WTC11 (cell line): Measurements from ENCODE around the gene CDH6. TPM values are rescaled to one million over a fixed set of nuclear protein-coding genes. Genes with fewer than 3 reads are reported as not detected.

Experiments
- ATAC-seq: fragments of 200-7000 bp; cut with Tn5 transposase; 2 replicates; pipeline ENCODE4 v1.10.0; 2021; ENCODE audit warnings: mild to moderate bottlenecking, moderate library complexity
- CTCF ChIA-PET: fragments of 300-600 bp; sonication (Branson Sonifier 250); formaldehyde crosslinking; loops from one replicate; lab custom pipeline; 2021; ENCODE audit warnings: antibody characterized with exemption; lab: Charles Lee
- POLR2A ChIA-PET: fragments of 350-600 bp; sonication (Branson Sonifier 250); formaldehyde crosslinking; loops from one replicate; lab custom pipeline; 2021; ENCODE audit warnings: antibody characterized with exemption; lab: Charles Lee
- DNase-seq: peaks from one replicate; pipeline ENCODE4 v3.0.0; 2021; ENCODE audit warnings: low spot score
- H3K27ac Mint-ChIP-seq: 2 replicates; pipeline ENCODE4 v1.8.0; 2021; ENCODE audit warnings: mixed read lengths
- H3K27me3 Mint-ChIP-seq: 2 replicates; pipeline ENCODE4 v1.8.0; 2021; ENCODE audit warnings: low read depth, mild to moderate bottlenecking, moderate library complexity, mixed read lengths
- H3K36me3 Mint-ChIP-seq: 2 replicates; pipeline ENCODE4 v1.8.0; 2021; ENCODE audit warnings: mixed read lengths
- H3K4me1 Mint-ChIP-seq: 2 replicates; pipeline ENCODE4 v1.8.0; 2022; ENCODE audit warnings: mixed read lengths
- H3K4me3 Mint-ChIP-seq: 2 replicates; pipeline ENCODE4 v1.8.0; 2021; ENCODE audit warnings: mild to moderate bottlenecking, moderate library complexity, mixed read lengths
- H3K9me3 Mint-ChIP-seq: 2 replicates; pipeline ENCODE4 v1.8.0; 2021; ENCODE audit warnings: mixed read lengths
- ELF4 ChIP-seq: sonication (generic); formaldehyde crosslinking; IDR thresholded peaks from 2 replicates; pipeline ENCODE4 v1.8.1; 2022; ENCODE audit warnings: low read depth, mild to moderate bottlenecking, moderate library complexity, missing genetic modification reagents
- FOXP1 ChIP-seq: sonication (generic); formaldehyde crosslinking; IDR thresholded peaks from 2 replicates; pipeline ENCODE4 v1.8.0; 2022; ENCODE audit warnings: missing genetic modification reagents, mild to moderate bottlenecking, moderate library complexity, borderline replicate concordance
- FOXP4 ChIP-seq: sonication (generic); formaldehyde crosslinking; IDR thresholded peaks from 2 replicates; pipeline ENCODE4 v1.8.0; 2022; ENCODE audit warnings: mild to moderate bottlenecking, missing genetic modification reagents
- IRF2 ChIP-seq: sonication (generic); formaldehyde crosslinking; IDR thresholded peaks from 2 replicates; pipeline ENCODE4 v1.8.0; 2022; ENCODE audit warnings: low read depth, missing genetic modification reagents, borderline replicate concordance
- KAT7 ChIP-seq: sonication (generic); formaldehyde crosslinking; IDR thresholded peaks from 2 replicates; pipeline ENCODE4 v1.8.1; 2023; ENCODE audit warnings: missing genetic modification reagents, mild to moderate bottlenecking, borderline replicate concordance
- MAX ChIP-seq: sonication (generic); formaldehyde crosslinking; IDR thresholded peaks from 2 replicates; pipeline ENCODE4 v1.8.0; 2022; ENCODE audit warnings: mild to moderate bottlenecking, missing genetic modification reagents
- NFYB ChIP-seq: sonication (generic); formaldehyde crosslinking; conservative IDR thresholded peaks from 2 replicates; pipeline ENCODE4 v1.8.0; 2022; ENCODE audit warnings: low read depth, missing genetic modification reagents
- NR1H2 ChIP-seq: sonication (generic); formaldehyde crosslinking; IDR thresholded peaks from 2 replicates; pipeline ENCODE4 v1.9.0; 2021; ENCODE audit warnings: mild to moderate bottlenecking, moderate library complexity, missing genetic modification reagents
- RELA ChIP-seq: sonication (generic); formaldehyde crosslinking; IDR thresholded peaks from 2 replicates; pipeline ENCODE4 v1.8.1; 2022; ENCODE audit warnings: missing genetic modification reagents, mild to moderate bottlenecking, borderline replicate concordance
- RORB ChIP-seq: fragments of 250-450 bp; sonication (Bioruptor Pico); IDR thresholded peaks from 2 replicates; pipeline ENCODE4 v1.9.0; 2021; ENCODE audit warnings: mild to moderate bottlenecking
- SOX15 ChIP-seq: fragments of 250-450 bp; sonication (Bioruptor Pico); IDR thresholded peaks from 2 replicates; pipeline ENCODE4 v1.9.0; 2021; ENCODE audit warnings: mild to moderate bottlenecking
- STAT6 ChIP-seq: sonication (generic); formaldehyde crosslinking; conservative IDR thresholded peaks from 2 replicates; pipeline ENCODE4 v1.8.1; 2023; ENCODE audit warnings: mild to moderate bottlenecking, low read depth, missing genetic modification reagents, moderate library complexity
- TEAD1 ChIP-seq: sonication (generic); formaldehyde crosslinking; IDR thresholded peaks from 2 replicates; pipeline ENCODE4 v1.8.0; 2022; ENCODE audit warnings: mild to moderate bottlenecking, missing genetic modification reagents
- ZNF263 ChIP-seq: sonication (generic); formaldehyde crosslinking; IDR thresholded peaks from 2 replicates; pipeline ENCODE4 v1.8.1; 2022; ENCODE audit warnings: low read depth, mild to moderate bottlenecking, moderate library complexity, missing genetic modification reagents
- ZNF281 ChIP-seq: sonication (generic); formaldehyde crosslinking; IDR thresholded peaks from 2 replicates; pipeline ENCODE4 v1.8.0; 2023; ENCODE audit warnings: mild to moderate bottlenecking, missing genetic modification reagents
- ZNF423 ChIP-seq: fragments of 250-450 bp; sonication (Bioruptor Pico); IDR thresholded peaks from 2 replicates; pipeline ENCODE4 v2.1.2; 2022; ENCODE audit warnings: mild to moderate bottlenecking, moderate library complexity
- ZNF532 ChIP-seq: fragments of 250-450 bp; sonication (Bioruptor Pico); IDR thresholded peaks from 2 replicates; pipeline ENCODE4 v1.9.0; 2021; ENCODE audit warnings: mild to moderate bottlenecking, borderline replicate concordance
- ZNF671 ChIP-seq: fragments of 250-450 bp; sonication (Bioruptor Pico); IDR thresholded peaks from 2 replicates; pipeline ENCODE4 v1.8.0; 2021; ENCODE audit warnings: mild to moderate bottlenecking
- ZSCAN18 ChIP-seq: fragments of 250-450 bp; sonication (Bioruptor Pico); IDR thresholded peaks from 2 replicates; pipeline ENCODE4 v2.1.2; 2022; ENCODE audit warnings: mild to moderate bottlenecking, moderate library complexity
- total RNA-seq: library from RNA; stranded (reverse); gene quantifications from 3 replicates; pipeline ENCODE4 v1.2.3, GENCODE V29; 2021

CDH6 gene
- total RNA-seq, 1 experiment from 2014 or later = 2.6 TPM

- Mint-ChIP-seq H3K9me3 (peaks cover 6% of the 10 kb centered on the region), H3K4me3 (no peak overlapping the region), H3K27me3 (peaks cover under 1% of the 10 kb centered on the region), H3K27ac (no peak overlapping the region), H3K36me3 (peaks cover 3% of the 10 kb centered on the region; the same call in 1 of the 2 replicates), H3K4me1 (no peaks in the 10 kb centered on the region)
- TF ChIP-seq TEAD1 (CRISPR knock-in tag) = no peak
- no peak for TF ChIP-seq RORB (CRISPR knock-in tag)
- TF ChIP-seq ZNF671 (CRISPR knock-in tag) = no peak
- no peak for TF ChIP-seq IRF2 (CRISPR knock-in tag)
- no peak for TF ChIP-seq FOXP4 (CRISPR knock-in tag)
- no peak for TF ChIP-seq FOXP1 (CRISPR knock-in tag)
- TF ChIP-seq NFYB (CRISPR knock-in tag) = no peak
- TF ChIP-seq ELF4 (CRISPR knock-in tag) = no peak
- TF ChIP-seq ZNF423 (CRISPR knock-in tag) = no peak
- no peak for TF ChIP-seq SOX15 (CRISPR knock-in tag)
- ATAC-seq = no peak
- no peak for DNase-seq
- ChIA-PET POLR2A (no interaction called here), CTCF (no interaction called here)
Measured at GRCh38 chr5:31346896-31347551, 153.5 kb downstream of the CDH6 start.

- Mint-ChIP-seq H3K27me3 (peaks cover 3% of the 10 kb centered on the region; the same call in 1 of the 2 replicates), H3K27ac (no peak overlapping the region), H3K4me1 (no peaks in the 10 kb centered on the region), H3K4me3 (no peak overlapping the region), H3K9me3 (peaks cover 11% of the 10 kb centered on the region), H3K36me3 (no peaks in the 10 kb centered on the region)
- CTCF ChIA-PET = no interaction called here
- POLR2A ChIA-PET = no interaction called here
- ATAC-seq (no peak), DNase-seq (no peak)
- TF ChIP-seq ZSCAN18 (CRISPR knock-in tag) (no peak), MAX (CRISPR knock-in tag) (no peak), KAT7 (CRISPR knock-in tag) (no peak), STAT6 (CRISPR knock-in tag) (no peak), FOXP4 (CRISPR knock-in tag) (no peak), ZNF263 (CRISPR knock-in tag) (no peak), ZNF281 (CRISPR knock-in tag) (no peak), RELA (no peak), NR1H2 (CRISPR knock-in tag) (no peak), ZNF532 (CRISPR knock-in tag) (no peak)
Measured at GRCh38 chr5:31347552-31347905, 154.0 kb downstream of the CDH6 start.
